Retinal pigment epithelial cell (primary cell): Measurements from ENCODE around the gene MAP4K5.

Source experiments
- DNase-seq: peaks from one replicate; pipeline ENCODE4 v3.0.0-alpha.2; 2010; ENCODE audit warnings: low read depth
- H3K4me3 ChIP-seq: 2 replicates; pipeline ENCODE4 v1.5.1; 2011; ENCODE audit warnings: mild to moderate bottlenecking, low read length, control low read depth, moderate library complexity
- CTCF ChIP-seq: conservative IDR thresholded peaks from 2 replicates; pipeline ENCODE4 v1.5.1; 2011; ENCODE audit warnings: low read depth, low read length, control low read depth, inconsistent platforms

Gene MAP4K5

GRCh38 chr14:50451854-50452253, 80.5 kb downstream of the MAP4K5 start:
- no peak for DNase-seq
- H3K4me3 ChIP-seq = no peak overlapping the region
- TF ChIP-seq CTCF = no peak

GRCh38 chr14:50447461-50447860, 84.9 kb downstream of the MAP4K5 start:
- peak; percentile 71 for DNase-seq
- no peak overlapping the region for H3K4me3 ChIP-seq
- TF ChIP-seq CTCF = no peak

DNA sequence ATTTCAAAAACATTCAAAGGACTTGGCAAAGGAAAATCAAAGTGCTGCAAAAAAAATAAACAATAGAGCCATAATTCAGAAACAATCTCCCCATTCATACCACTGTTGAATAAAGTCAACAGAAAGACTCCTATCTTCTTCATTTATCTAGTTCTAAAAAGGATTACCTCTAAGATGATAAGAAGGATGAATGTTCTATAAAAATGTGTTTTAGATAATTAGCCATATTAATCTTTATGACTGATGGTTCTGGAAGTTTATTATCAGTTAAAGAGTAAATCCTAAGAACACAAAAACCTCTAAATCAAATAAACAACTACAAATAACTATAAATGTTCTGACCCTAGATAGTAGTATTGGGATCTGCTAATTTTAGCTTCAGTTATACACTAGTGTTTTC, 97.8 kb downstream of the MAP4K5 start:
- TF ChIP-seq CTCF = no peak
- no peak for DNase-seq
- H3K4me3 ChIP-seq = no peak overlapping the region

GRCh38 chr14:50432131-50432530, 100.2 kb downstream of the MAP4K5 start:
- H3K4me3 ChIP-seq = no peak overlapping the region
- no peak for DNase-seq
- TF ChIP-seq CTCF = no peak

GRCh38 chr14:50425816-50426215, 106.6 kb downstream of the MAP4K5 start:
- TF ChIP-seq CTCF = no peak
- DNase-seq = peak; percentile 43
- no peak overlapping the region for H3K4me3 ChIP-seq

- no peak for TF ChIP-seq CTCF
- DNase-seq = no peak
- H3K4me3 ChIP-seq = no peak overlapping the region
These were observed 107.3 kb downstream of the MAP4K5 start for GRCh38 chr14:50425105-50425504.

DNA sequence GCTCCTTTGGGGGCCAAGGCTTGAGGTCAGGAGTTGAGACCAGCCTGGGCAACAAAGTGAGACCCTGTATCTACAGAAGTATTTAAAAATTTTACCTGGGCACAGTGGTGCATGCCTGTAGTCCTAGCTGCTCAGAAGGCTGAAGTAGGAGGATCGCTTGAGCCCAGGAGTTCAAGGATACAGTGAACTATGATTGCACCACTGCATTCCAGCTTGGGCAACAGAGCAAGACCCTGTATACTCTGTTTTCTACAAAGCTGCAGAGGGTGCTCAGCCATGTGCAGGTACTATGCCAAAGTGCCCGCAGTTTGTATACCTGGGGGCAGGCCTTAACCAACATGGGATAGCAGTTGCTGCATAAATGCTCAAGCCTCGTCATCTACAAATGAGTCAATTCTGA, 108.8 kb downstream of the MAP4K5 start:
- no peak overlapping the region for H3K4me3 ChIP-seq
- no peak for TF ChIP-seq CTCF
- no peak for DNase-seq
